GM08714 (cell line): Measurements from ENCODE around the gene LRP11.
"Not testable (repeated sequence)": the region's sequence is repeated elsewhere in the genome, so short reads cannot be mapped to it uniquely, and the experiment has no call there.

Experiments
- H3K4me3 ChIP-seq: fragments of 200-500 bp; sonication (Bioruptor generic); 2 replicates; pipeline ENCODE4 v1.5.1; 2014; ENCODE audit warnings: mild to moderate bottlenecking, low read length, inconsistent platforms
- ZNF274 ChIP-seq: IDR thresholded peaks from 2 replicates; pipeline ENCODE4 v1.6.1; 2012; ENCODE audit warnings: mild to moderate bottlenecking, low read depth, low read length

The LRP11 gene

DNA sequence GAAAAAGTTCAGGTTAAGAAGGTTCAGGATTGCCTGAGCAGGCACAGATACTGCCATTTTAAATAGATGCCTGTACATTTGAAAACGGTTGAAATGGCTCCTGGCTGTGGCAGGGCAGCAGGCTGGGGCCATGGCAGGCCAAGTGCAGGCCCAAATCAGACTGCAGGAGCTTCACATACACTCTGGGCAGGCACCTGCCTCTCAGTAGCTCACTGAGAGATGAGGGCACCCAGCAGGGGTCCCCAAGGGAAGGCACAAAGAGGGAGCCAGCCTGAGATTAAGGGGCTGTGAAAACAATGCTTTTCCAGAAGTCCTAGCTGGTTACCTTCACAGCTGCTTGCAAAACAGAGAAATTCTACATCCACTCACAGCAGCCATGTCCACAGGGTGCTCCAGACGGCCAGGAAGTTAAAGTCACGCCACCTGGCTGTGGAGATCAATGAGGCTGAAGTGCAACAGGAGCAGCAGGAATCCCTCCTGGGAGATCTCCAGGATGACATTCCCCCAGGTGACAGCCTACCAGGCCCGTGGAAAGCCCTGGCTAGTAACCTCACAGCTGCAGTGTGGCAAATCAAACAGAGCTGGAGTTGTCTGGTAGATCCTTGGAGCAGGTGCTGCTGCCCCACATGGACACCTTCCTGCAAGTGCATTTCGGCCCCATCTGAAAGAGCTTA is 39.9 kb upstream of the LRP11 start:
- H3K4me3 ChIP-seq: no peak overlapping the region
- TF ChIP-seq ZNF274: no peak

DNA sequence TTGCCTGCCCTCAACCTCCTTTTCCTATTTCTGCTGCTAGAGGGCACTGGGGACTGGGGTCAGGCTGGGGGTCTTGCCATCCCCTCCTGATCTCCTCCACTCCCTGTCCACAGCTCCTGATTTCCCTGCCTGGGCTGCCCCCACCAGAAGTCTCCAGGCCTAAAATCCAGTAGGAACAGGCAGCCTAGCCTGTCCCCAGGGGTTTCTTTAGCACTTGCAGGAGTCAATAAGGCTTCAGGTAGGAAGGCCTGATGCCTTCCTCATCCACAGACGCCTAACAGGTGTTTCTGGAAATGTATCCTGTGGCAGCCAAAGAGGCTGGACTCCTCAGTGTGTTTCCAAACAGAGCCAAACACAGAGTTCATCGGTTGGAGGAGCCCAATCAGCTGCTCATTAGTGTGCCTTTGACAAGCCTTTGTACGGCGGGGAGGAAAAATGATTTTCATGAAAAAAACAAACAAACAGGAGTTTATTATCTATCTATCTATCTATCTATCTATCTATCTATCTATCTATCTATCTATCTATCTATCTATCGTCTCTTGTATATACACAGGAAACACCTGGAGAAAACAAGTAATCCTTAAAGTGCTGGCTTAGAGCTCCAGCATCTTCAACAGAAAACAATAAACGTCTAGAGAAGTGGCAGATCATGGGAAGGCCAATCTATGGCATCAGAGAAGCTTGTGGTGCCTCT is 37.4 kb upstream of the LRP11 start:
- TF ChIP-seq ZNF274: no peak
- H3K4me3 ChIP-seq: no peak overlapping the region

DNA sequence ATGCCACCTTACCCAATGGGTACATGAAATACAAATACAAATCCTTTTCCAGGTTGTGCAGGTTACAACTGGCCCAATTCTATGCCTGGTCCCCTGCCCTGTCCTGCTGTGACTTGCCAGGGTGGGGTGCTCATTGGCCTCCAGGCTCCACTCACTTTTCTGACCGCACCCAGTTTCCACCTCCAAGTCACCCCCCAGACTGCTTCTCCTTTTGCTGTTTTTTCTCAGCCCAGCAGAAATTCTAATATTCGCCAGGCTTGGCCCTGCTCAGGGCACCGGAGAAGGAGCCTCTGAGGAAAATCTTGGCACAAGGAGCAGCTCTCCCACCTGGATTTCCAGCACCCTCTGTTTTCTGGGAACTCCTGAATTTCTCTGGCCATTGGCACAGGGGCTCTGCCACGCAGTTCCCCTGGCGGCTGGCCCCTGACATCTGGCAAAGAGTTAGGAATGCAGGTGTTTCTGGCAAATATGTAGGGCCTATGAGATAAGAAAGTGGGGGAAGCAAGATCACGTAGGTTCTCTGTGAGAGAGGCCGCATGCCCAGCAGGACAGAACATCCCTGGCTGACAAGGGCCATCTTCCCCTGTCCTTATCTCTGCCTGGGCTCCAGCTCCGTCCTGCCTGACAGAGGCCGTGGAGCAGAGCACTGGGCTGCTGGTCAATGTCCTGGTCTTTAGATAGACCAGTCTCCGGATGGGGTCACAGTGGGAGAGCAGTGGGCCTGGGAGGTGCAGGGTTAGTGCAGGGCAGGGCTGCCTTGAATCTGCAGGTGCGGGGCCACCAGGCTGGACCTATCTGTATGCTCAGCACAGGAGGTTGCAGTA is 36.7 kb upstream of the LRP11 start:
- no peak for TF ChIP-seq ZNF274
- H3K4me3 ChIP-seq: no peak overlapping the region

DNA sequence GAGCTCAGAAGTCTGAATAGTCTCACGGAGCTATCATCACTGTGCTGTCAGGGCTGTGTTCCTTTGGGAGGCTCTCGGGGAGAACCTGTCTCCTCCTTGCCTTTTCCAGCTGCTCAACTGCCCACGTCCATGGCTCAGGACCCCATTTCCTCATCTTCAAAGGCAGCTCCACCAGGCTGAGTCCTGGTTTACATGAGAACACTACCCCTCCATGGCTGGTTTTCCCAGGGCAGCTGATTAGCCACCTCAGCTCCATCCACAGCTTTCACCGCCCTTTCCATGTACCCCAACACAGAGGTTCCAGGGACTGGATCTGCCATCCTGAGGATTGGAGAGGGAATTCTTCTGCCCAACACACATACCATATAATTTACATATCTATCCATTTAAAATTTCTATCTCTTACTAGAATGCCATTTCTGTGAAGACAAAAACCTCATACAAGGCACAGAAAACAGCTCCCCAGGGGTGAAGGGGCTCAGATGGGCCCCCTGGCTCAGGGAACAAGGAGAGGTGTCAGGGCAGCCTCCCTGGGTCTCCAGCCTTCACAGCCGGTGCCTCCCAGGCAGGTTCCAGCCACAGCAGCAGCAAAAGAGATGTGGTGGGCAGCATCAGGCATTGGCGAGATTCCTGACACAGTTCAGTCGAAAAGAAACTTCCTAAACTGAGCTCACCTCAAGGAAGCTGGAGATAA is 35.9 kb upstream of the LRP11 start:
- no peak overlapping the region for H3K4me3 ChIP-seq

DNA sequence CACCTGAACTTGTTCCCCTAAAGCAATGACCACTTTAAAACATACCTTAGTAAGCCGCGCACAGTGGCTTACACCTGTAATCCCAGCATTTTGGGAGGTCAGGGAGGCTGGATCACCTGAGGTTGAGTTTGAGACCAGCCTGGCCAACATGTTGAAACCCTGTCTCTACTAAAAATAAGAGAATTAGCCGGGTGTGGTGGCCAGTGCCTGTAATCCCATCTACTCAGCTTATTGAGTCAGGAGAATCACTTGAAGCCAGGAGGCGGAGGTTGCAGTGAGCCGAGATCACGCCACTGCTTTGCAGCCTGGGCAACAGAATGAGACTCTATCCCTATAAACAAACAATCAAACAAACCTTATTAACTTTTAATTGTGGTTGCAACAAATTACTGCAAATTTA is 35.3 kb upstream of the LRP11 start:
- no peak overlapping the region for H3K4me3 ChIP-seq
- no peak for TF ChIP-seq ZNF274

More for the DNA sequence above, 35.9 kb upstream of the LRP11 start:
- TF ChIP-seq ZNF274: no peak

DNA sequence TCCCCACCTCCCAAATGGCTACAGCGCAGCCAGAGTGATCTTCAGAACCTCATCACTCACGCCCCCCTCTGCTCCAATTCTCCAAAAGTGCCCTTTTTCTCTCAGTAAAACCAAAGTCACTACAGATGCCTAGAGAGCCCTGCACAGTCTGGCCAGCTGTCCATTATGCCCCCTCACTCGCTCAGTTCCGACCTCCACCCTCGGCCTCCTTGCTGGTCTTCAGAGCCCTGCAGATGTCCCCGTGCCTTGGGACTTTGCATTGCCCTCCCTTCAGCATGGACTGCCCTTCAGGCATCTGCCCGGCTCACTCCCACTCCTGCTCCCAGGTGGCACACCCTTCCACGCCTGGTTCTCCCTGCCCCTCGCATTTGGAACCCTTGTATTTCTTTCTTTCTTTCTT is 34.8 kb upstream of the LRP11 start:
- TF ChIP-seq ZNF274: no peak
- H3K4me3 ChIP-seq: no peak overlapping the region

DNA sequence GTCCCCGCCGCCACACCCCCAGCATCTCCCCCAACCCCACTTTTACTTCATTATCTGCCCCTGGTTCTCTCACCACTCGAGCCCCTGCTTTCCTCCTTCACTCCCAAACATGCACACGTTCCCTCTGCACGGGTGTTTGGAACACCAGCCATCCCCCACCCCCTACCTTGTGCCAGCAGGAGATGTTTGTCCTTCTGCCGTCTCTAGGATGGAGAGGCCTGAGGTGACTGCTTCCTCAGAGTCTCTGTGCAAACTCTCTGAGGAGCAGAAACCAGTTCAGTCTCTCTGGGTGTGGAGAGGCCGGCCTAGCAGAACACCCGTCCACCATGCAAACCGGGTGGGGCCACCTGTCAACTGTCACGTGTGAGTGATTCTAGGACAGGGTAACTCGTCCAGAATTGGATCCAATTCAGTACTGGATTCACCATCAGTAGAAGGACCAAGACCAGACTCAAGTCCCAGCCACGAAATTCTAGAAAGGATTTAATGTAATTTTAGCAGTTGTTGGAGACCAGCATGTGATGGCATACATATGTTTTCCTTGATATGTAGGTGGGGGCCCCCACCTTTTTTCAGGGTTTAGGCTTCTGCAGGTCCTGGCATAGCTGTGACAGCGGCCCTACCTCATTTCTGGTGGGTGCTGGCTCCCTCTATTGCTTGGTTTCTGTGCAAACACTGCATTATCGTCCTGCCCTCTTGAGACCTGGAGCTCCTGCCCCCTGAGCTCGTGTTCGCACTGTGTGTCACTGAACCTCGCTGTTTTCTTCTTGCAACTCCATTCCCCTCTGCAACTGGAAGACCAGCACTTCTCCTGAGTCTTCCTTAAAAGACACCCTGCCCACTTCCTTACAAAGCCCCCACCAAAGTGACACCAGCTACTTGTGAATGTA is 33.9 kb upstream of the LRP11 start, which contains the start of gene RAET1E:
TSS of gene RAET1E (minus strand) at position 259 of the 890 bp plus-strand sequence. CDS start 7,212 bp downstream, outside the sequence.
- H3K4me3 ChIP-seq: no peak within 1 kb of the TSS
- no peak for TF ChIP-seq ZNF274

DNA sequence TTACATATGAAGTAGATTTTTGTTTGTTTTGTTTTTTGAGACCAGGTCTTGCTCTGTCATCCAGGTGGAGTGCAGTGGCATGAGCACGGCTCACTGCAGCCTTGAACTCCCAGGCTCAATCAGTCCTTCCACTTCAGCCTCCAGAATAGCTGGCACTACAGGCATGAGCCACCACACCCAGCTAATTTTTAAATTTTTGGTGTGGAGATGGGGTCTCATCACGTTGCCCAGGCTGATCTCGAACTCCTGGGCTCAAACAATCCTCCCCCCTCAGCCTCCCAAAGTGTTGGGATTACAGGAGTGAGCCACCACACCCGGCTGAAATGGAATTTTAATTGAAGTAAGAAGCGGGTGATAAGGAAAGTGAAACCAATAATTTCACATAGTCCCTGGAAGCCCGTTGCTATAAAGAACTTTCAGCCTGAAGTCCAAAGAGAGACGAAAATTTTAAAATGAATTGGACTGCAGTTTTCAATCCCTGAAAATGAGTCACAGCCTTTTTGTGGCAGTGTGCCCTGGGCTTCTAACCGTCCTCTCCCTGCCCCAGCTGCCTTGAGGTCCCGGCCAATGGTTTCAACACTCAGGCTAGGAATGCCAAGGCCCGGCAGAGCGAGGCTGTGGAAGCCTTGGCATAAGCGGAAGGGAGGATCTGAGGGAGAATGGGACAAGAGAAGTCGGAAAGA is 33.0 kb upstream of the LRP11 start:
- no peak for TF ChIP-seq ZNF274
- no peak overlapping the region for H3K4me3 ChIP-seq

DNA sequence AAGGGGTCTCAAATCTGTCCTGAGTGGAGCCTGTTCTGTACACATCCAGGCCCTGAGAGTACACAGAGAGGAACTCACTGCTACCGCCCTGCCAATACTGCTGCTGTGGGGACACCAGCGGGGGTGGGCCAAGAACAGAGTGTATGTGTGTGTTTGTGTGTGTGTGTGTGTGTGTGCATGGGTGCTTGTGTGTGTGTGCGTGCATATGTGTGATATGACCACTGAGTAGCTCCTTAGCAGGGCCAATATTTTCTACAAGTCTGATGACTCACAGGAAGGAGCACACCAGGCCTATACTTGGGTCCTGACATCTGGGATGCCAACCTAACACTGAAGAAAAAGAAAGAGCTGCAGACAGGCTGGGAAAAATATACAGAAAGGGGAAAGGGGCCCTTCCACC is 32.3 kb upstream of the LRP11 start:
- H3K4me3 ChIP-seq: no peak overlapping the region
- no peak for TF ChIP-seq ZNF274

DNA sequence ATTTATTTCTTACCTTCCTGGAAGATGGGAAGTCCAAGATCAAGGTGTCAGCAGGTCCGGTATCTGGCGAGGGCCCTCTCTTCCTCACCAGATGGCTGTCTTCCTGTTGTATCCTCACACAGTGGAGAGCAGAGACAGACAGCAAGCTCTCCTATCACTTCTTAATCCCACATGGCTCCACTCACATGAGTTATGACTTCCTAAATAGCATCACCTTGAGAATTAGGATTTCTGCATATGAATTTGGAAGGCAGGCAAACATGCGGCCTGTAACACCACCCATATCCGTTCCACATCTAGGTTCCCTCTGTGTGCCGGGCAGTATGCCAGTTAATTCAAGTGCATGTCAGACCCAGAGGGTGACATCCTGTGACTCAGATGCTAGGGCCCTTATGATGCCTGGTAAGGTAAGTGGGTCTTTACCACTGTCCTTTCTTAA is 31.7 kb upstream of the LRP11 start:
- TF ChIP-seq ZNF274: no peak
- H3K4me3 ChIP-seq: no peak overlapping the region

DNA sequence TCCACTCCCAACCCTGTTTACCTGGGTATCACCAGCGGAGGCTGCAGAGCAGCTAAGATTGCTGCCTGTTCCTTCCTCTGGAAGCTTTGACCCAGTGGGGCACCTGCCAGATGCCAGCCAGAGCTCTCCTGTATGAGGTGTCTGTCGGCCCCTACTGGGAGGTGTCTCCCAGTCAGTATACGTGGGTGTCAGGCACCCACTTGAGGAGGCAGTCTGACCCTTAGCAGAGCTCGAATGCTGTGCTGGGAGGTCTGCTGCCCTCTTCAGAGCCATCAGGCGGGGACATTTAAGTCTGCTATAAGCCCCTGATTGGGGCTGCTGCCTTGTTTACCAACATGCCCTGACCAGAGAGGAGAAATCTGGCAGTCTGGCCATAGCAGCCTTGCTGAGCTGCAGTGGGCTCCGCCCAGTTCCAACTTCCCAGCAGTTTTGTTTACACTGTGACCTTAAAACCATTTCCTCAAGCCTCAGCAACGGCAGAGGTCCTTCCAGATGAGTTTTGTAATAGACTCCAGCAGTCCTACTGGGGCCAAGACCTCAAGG is 31.0 kb upstream of the LRP11 start:
- TF ChIP-seq ZNF274: no peak
- H3K4me3 ChIP-seq: no peak overlapping the region

DNA sequence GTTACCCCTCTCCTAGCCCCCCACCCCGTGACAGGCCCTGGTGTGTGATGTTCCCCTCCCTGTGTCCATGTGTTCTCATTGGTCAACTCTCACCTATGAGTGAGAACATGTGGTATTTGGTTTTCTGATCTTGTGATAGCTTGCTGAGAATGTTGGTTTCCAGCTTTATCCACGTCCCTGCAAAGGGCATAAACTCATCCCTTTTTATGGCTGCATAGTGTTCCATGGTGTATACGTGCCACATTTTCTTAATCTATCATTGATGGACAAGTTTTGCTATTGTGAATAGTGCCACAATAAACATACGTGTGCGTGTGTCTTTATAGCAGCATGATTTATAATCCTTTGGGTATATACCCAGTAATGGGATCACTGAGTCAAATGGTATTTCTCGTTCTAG is 27.7 kb upstream of the LRP11 start:
- H3K4me3 ChIP-seq: not testable (repeated sequence)

DNA sequence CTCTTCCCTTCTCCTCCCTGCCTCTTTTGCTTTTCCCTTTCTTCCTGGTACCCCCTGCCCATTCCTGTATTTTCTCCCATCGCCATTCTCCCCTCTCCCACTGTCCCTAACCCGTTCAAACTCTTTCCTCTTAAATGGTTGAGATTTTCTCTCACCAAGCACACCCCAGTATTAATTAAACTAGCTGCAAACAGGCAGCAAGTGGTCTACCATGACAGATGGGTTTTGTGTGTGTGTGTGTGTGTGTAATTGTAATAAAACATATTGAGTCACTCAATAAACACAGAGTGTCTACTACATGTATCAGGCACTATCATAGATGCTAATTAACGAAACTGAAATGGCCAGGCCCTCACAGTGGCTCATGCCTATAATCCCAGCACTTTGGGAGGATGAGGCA is 27.1 kb upstream of the LRP11 start:
- TF ChIP-seq ZNF274: no peak
- H3K4me3 ChIP-seq: no peak overlapping the region
